HG02798 (cell line): ENCODE results near the gene CENPP.

Source experiments
- ATAC-seq: cut with Tn5 transposase; IDR thresholded peaks from one replicate; pipeline ENCODE4 v1.9.1; 2021; ENCODE audit warnings: mild to moderate bottlenecking; ENCODE audit not compliant: unreplicated experiment, poor library complexity

Gene CENPP

DNA sequence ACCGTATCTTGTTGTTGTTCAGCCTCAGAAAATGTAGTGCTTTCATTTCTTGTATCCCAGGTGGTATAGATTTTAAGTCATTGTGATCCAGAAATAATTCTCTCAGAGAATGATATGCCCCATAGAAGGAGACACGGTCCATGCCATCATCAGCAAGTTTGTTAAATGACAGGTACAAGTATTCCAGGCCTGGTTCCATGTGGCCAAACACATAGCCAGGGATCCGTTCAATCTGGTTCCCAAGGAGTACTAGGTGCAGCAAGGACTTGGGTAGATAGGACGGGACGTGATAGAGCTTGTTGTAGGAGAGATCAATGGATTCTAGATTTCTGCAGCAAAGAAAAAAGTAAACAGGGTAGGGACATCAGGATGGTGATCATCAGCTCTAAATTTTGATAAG is 175.0 kb downstream of the CENPP start:
- ATAC-seq: no peak

- ATAC-seq: peak; percentile 48
Measured at GRCh38 chr9:92501671-92502393, 176.1 kb downstream of the CENPP start.

GRCh38 chr9:92503156-92503555 is 177.4 kb downstream of the CENPP start:
- no peak for ATAC-seq

DNA sequence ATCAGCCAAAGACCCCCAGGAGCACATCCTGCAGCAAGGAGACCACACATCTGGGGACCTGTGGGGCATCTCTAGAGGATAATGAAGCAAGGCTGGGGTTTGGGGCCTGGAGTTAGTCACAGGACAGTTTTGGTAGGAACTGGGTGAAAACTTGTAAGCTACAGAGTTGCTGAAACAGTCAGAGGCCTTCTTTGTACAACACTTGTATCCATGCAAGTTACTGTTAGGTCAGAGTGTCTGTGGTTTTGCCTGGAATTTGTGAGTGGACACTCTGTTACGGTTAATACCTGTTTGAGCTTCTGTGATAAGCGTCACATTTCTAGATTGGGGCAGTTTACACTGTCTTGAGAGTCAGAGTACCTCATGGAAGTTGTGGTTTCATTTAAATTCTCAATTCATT is 179.1 kb downstream of the CENPP start:
- ATAC-seq: no peak

- ATAC-seq: no peak
Measured at GRCh38 chr9:92506184-92506857, 180.6 kb downstream of the CENPP start.

GRCh38 chr9:92507005-92507404 is 181.3 kb downstream of the CENPP start:
- no peak for ATAC-seq

DNA sequence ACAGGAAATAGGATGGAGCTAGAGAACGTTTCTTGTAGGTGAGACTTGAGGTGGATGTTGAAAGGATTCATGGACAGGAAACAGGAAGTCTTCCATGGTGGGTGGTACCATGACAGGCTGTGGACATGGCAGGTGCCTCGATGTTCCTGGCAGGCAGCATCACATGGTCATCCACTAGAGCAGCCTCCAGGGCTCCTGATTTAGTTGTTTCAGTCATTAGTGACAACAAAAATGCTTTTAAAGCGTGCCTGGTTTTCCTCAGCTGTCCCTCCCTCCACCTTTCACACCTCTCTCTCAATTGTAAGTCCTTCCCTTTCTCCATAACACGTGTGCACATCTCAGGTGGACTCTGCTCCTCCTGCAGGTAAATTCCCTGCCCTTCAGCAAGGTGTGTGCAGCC is 181.7 kb downstream of the CENPP start:
- no peak for ATAC-seq

- ATAC-seq: no peak
Measured at GRCh38 chr9:92508018-92508820, 182.5 kb downstream of the CENPP start.

DNA sequence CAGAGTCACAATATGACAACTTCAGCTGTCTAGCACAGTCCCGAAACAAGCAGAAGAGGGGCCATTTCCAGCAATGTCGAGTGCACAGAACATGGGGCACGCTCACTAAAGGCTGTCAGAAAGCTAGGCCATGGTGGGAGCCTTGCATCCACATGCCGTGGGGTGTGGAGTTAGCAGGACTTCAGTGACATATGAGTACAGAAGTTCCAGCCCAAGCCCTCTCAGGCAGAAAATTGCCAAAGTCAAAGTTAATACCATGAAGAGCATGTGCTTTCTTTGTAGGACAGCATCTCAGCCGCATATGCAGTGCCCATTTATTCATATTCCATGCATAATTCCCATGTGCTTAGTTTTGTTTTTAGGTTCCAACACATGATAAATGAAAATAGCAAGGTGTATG is 183.3 kb downstream of the CENPP start:
- no peak for ATAC-seq

- ATAC-seq: no peak
Measured at GRCh38 chr9:92510747-92511146, 185.0 kb downstream of the CENPP start.

DNA sequence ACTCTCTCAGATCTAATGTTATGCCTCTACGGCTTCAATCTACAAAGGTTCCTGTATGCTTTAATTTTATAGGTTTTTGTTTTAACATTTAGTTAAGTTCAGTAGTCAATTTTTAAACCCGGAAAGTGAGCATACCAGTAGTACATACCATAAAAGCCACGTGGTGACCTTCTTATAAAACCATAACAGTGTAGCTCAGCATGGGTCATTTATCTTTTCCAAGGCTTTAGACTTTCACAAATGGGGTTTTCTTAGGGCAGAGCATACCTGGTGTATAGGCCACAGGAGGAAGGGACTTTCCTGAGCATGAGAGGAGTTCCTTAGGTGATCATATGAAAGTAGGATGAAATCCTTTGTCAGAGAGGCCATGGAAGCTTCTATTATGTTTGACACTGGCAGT is 186.9 kb downstream of the CENPP start:
- ATAC-seq: no peak

DNA sequence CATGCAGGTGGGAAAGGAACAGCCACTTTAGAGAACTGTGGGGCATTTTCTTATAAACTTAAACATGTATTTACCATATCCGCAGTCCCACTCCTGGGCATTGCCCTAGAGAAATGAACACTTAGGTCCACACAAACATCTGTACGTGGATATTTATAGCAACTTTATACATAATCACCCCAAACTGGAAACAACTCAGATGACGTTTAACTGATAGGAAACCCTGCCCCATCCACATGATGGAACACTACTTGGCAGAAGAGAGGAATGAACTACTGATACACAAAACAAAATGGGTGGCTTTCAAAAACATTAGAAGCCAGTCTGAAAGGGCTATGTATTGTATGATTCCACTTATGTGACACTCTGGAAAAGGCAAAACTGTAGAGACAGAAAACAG is 187.6 kb downstream of the CENPP start:
- no peak for ATAC-seq

DNA sequence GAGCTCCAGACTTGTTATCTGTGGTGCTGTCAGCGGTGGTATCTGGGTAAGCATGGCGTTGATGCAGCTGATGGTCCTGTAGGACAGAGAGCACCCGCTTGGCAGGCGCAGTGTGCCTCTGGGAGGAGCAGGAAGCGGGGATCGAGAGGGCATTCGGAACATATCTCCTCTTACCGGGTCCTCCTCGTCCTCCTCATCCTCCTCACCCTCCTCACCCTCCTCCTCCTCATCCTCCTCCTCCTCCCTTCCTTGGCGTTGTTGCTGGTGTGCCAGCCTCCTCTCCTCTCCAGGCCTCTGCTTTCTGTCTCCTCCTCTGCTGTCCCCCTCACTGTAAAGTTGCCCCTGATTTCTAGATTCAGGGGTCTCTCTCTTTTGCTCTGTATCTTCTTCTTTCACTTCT is 188.9 kb downstream of the CENPP start:
- ATAC-seq: no peak

DNA sequence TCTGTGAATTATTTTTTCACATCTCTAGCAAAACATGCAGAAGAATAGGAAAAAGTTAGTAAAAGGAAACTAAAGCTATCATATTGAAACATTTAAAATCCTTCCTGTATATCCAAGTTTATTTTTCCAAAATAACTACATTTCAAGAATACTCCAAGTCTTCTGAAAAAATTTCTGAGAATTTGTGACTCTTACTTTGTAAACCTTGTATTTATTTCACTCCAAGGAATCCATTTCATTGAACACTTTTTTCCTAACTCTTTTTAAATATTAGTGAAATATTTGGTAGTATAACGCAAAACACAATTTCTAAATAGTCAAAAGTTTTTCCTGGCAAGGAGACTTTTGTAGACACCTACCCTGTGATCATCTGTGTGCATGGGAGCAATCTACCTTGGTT is 190.8 kb downstream of the CENPP start:
- no peak for ATAC-seq

GRCh38 chr9:92517046-92517445 is 191.3 kb downstream of the CENPP start:
- ATAC-seq: no peak

- ATAC-seq: no peak
Measured at GRCh38 chr9:92518199-92518598, 192.4 kb downstream of the CENPP start.

GRCh38 chr9:92520837-92521236 is 195.1 kb downstream of the CENPP start:
- no peak for ATAC-seq

GRCh38 chr9:92522983-92523970 is 197.5 kb downstream of the CENPP start:
- ATAC-seq: no peak

- ATAC-seq: no peak
Measured at GRCh38 chr9:92524881-92525280, 199.1 kb downstream of the CENPP start.

- no peak for ATAC-seq
Measured at GRCh38 chr9:92525306-92525705, 199.6 kb downstream of the CENPP start.
